ENCODE results near the gene FDXR. TPM values are rescaled to one million over a fixed set of nuclear protein-coding genes. Genes with fewer than 3 reads are reported as not detected.
A peak's percentile ranks its signal among the peaks of the same experiment; 100 is the strongest.

FDXR gene
- total RNA-seq, 2 experiments from 2014 or later: 20.0 to 24.3 TPM

- intact Hi-C loops (cut with micrococcal nuclease): loop anchor here (5.0 kb wide), 1 partner anchor 119 kb away; no protein-coding TSS in a partner anchor
- Mint-ChIP-seq H3K27ac (no peak overlapping the region), H3K36me3 (ENCODE audit: low read depth) (no peaks in the 10 kb centered on the region), H3K27me3 (peaks cover 40% of the 10 kb centered on the region), H3K4me1 (ENCODE audit: low read depth) (peaks cover 18% of the 10 kb centered on the region), H3K4me3 (no peak overlapping the region), H3K9me3 (no peaks in the 10 kb centered on the region)
- ATAC-seq: no peak
- TF ChIP-seq CTCF (IDR thresholded peaks at IDR 0.05): no peak
- CTCF ChIA-PET: interaction anchor here (0.7 to 14.6 kb wide), 13 partner anchors 9 to 204 kb away, joined by 3 to 247 read pairs (median 10); partner anchors contain the start of genes FDXR and NAT9
- DNase-seq: no peak
- POLR2A ChIA-PET: interaction anchor here (0.6 to 2.3 kb wide), 5 partner anchors 7 to 21 kb away, joined by 3 to 11 read pairs (median 3); partner anchors contain the start of gene FDXR
Measured at GRCh38 chr17:74860872-74861661, 11.7 kb downstream of the FDXR start.

GRCh38 chr17:74860229-74860871 is 12.4 kb downstream of the FDXR start:
- intact Hi-C loops (cut with micrococcal nuclease): loop anchor here (5.0 kb wide), 1 partner anchor 118 kb away; no protein-coding TSS in a partner anchor
- Mint-ChIP-seq H3K4me3 (peak overlapping the region; percentile 22), H3K9me3 (no peaks in the 10 kb centered on the region), H3K36me3 (ENCODE audit: low read depth) (no peaks in the 10 kb centered on the region), H3K4me1 (ENCODE audit: low read depth) (peaks cover 18% of the 10 kb centered on the region), H3K27me3 (peaks cover 44% of the 10 kb centered on the region), H3K27ac (no peak overlapping the region)
- DNase-seq: peak; percentile 41
- ATAC-seq: no peak
- ChIA-PET POLR2A (interaction anchor here (0.9 to 1.6 kb wide), 3 partner anchors 8 to 13 kb away, joined by 3 read pairs; no protein-coding TSS in a partner anchor), CTCF (interaction anchor here (0.7 to 14.6 kb wide), 10 partner anchors 8 to 203 kb away, joined by 3 to 247 read pairs (median 9); partner anchors contain the start of genes FDXR and NAT9)
- no peak for TF ChIP-seq CTCF (IDR thresholded peaks at IDR 0.05)

- peaks cover 50% of the 10 kb centered on the region for H3K27me3 Mint-ChIP-seq
- TF ChIP-seq CTCF (IDR thresholded peaks at IDR 0.05): peak; percentile 57
- H3K4me1 Mint-ChIP-seq (ENCODE audit: low read depth): peaks cover 16% of the 10 kb centered on the region
- intact Hi-C loops (cut with micrococcal nuclease): loop anchor here (5.0 kb wide), 1 partner anchor 117 kb away; no protein-coding TSS in a partner anchor
- H3K27ac Mint-ChIP-seq: no peak within 1 kb of the TSS
- ATAC-seq (no peak), DNase-seq (no peak)
- ChIA-PET POLR2A (interaction anchor here (0.7 to 1.6 kb wide), 6 partner anchors 9 to 18 kb away, joined by 3 to 5 read pairs (median 3); partner anchors contain the start of gene FDXR), CTCF (interaction anchor here (0.8 to 14.6 kb wide), 7 partner anchors 16 to 202 kb away, joined by 3 to 247 read pairs (median 69); partner anchors contain the start of gene FDXR)
- no peaks in the 10 kb centered on the region for H3K36me3 Mint-ChIP-seq (ENCODE audit: low read depth)
- H3K9me3 Mint-ChIP-seq: no peaks in the 10 kb centered on the region
- H3K4me3 Mint-ChIP-seq: peak within 1 kb of the TSS; percentile 22
Measured at GRCh38 chr17:74859459-74860228, 13.2 kb downstream of the FDXR start, which contains the start of gene GRIN2C. GRIN2C (minus strand) TSS chr17:74859885; CDS start chr17:74855092, 4,793 bp downstream.

- H3K4me1 Mint-ChIP-seq (ENCODE audit: low read depth): peaks cover 15% of the 10 kb centered on the region
- TF ChIP-seq CTCF (IDR thresholded peaks at IDR 0.05): no peak
- ATAC-seq: no peak
- H3K4me3 Mint-ChIP-seq: no peak overlapping the region
- H3K36me3 Mint-ChIP-seq (ENCODE audit: low read depth): no peaks in the 10 kb centered on the region
- ChIA-PET CTCF (interaction anchor here (0.7 to 14.6 kb wide), 6 partner anchors 17 to 202 kb away, joined by 3 to 247 read pairs (median 54); partner anchors contain the start of gene FDXR), POLR2A (interaction anchor here (0.5 to 1.6 kb wide), 5 partner anchors 10 to 390 kb away, joined by 3 to 5 read pairs (median 3); partner anchors contain the start of gene FDXR)
- no peak for DNase-seq
- peaks cover 58% of the 10 kb centered on the region for H3K27me3 Mint-ChIP-seq
- H3K9me3 Mint-ChIP-seq: no peaks in the 10 kb centered on the region
- no peak overlapping the region for H3K27ac Mint-ChIP-seq
- intact Hi-C loops (cut with micrococcal nuclease): no loop called here
Measured at GRCh38 chr17:74858672-74859458, 13.9 kb downstream of the FDXR start.

Measured in activated CD8-positive, alpha-beta T cell treated with anti-CD3 and anti-CD28 coated beads for 36 hours (primary cell).